Sigmoid colon (tissue), 7 donors: ENCODE data around the gene AP4M1. TPM values are rescaled to one million over a fixed set of nuclear protein-coding genes. Genes with fewer than 3 reads are reported as not detected.

Experiments
- DNase-seq: peaks from one replicate; pipeline ENCODE4 v3.0.0-alpha.2; 2019
- H3K27ac ChIP-seq, 4 donors: fragments of 200-600 bp; sonication (generic); one replicate each; pipeline ENCODE4 v1.5.1; 2016 to 2019; ENCODE audit warnings: mild to moderate bottlenecking in 1 of 4
- H3K27me3 ChIP-seq, 3 donors: fragments of 200-600 bp; sonication (generic); one replicate each; pipeline ENCODE4 v1.5.1; 2019; ENCODE audit warnings: mild to moderate bottlenecking in 1 of 3
- H3K36me3 ChIP-seq, 4 donors: fragments of 200-600 bp; sonication (generic); one replicate each; pipeline ENCODE4 v1.5.1; 2016 to 2019
- H3K4me1 ChIP-seq, 4 donors: fragments of 200-600 bp; sonication (generic); one replicate each; pipeline ENCODE4 v1.5.1; 2017 to 2019
- H3K4me3 ChIP-seq, 4 donors: fragments of 200-600 bp; sonication (generic); one replicate each; pipeline ENCODE4 v1.5.1; 2017 to 2019; ENCODE audit warnings: mild to moderate bottlenecking in 2 of 4, moderate library complexity in 1 of 4
- H3K9me3 ChIP-seq, 4 donors: fragments of 200-600 bp in 3 of 4; sonication (generic) in 3 of 4; one replicate each; pipeline versions ENCODE4 v1.5.1 to v1.6.1; 2013 to 2019
- EP300 ChIP-seq, 4 donors: sonication (generic); formaldehyde crosslinking; IDR thresholded peaks; one replicate each; pipeline ENCODE4 v1.6.1; 2017; ENCODE audit warnings: antibody characterized with exemption in 4 of 4
- POLR2A ChIP-seq, 2 donors: fragments of 450-650 bp; IDR thresholded peaks; one replicate each; pipeline ENCODE4 v1.6.1; 2016; ENCODE audit warnings: antibody characterized with exemption in 2 of 2, mild to moderate bottlenecking in 2 of 2, moderate library complexity in 2 of 2
- POLR2AphosphoS5 ChIP-seq, 4 donors: sonication (generic); formaldehyde crosslinking; IDR thresholded peaks; one replicate each; pipeline ENCODE4 v1.6.1; 2017; ENCODE audit warnings: antibody characterized with exemption in 4 of 4
- WGBS, 2 donors: extraction: QIAGEN DNeasy Blood & Tissue Kit; methylation state at CpG; one replicate each; pipeline ENCODE4 v1.1.7; 2013; 5-methylcytosine and 5-hydroxymethylcytosine counted together
- intact Hi-C: fragments of 100-400 bp; cut with DNase I; formaldehyde crosslinking; loops from one replicate; pipeline ENCODE4 v1.15.1; 2023
- polyA plus RNA-seq, 3 donors: library from polyadenylated mRNA; stranded (reverse); fragments of 200-250 nt; gene quantifications; one replicate each; pipeline ENCODE4 v1.2.3, GENCODE V29; 2013
- total RNA-seq, 4 donors: library from RNA; depleted of rRNA; stranded (reverse); fragments of >200 nt; gene quantifications; one replicate each; pipeline ENCODE4 v1.1.0, GENCODE V29; 2016
- TF ChIP-seq, protein P1 (sequence below), 4 experiments: fragments of 450-650 bp in 3 of 4; fragments of 200-600 bp in 1 of 4; IDR thresholded peaks; one replicate each; pipeline ENCODE4 v1.5.1; 2016 to 2019; ENCODE audit warnings: antibody characterized with exemption in 4 of 4, mild to moderate bottlenecking in 3 of 4, moderate library complexity in 2 of 4
- donor health status: healthy with polysubstance abuse.
- donor health status: Bipolar disorder and iron deficiency.
- donor health status: healthy.

The AP4M1 gene
- total and polyA plus RNA-seq, 7 donors = 14.6 to 26.6 (median 18.1) TPM

DNA sequence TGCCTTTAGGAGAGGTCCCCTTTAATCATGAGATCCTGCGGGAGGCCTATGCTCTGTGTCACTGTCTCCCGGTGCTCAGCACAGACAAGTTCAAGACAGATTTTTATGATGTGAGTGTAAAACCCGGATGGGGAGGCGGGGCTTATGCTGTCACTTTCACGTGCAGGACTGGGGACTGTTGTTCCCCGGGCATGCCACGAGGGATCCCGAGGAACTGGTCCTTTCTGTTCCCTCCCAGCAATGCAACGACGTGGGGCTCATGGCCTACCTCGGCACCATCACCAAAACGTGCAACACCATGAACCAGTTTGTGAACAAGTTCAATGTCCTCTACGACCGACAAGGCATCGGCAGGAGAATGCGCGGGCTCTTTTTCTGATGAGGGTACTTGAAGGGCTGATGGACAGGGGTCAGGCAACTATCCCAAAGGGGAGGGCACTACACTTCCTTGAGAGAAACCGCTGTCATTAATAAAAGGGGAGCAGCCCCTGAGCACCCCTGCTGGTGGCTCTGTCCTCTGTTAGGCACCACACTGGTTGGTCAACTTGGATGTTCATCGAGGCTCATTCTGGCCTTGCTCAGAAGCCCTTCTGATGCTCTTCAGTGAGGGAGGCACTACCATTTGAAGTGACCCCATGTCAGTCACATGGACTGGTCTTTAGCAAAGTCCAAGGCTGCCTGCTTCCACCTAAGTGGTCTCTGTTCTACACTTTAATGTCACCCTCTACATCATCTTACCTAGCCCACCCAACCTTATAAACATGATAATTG lies 9.8 kb upstream of the AP4M1 start:
- WGBS, 2 donors = 49 to 69% methylated on average over 19 of the region's 19 CpGs
- Histone ChIP-seq H3K4me3 (no peak overlapping the region), H3K27ac (no peak overlapping the region), H3K36me3 (peaks cover 52 to 67% (median 59%) of the 10 kb centered on the region in 4 donors), H3K27me3 (no peaks in the 10 kb centered on the region), H3K9me3 (no peaks in the 10 kb centered on the region), H3K4me1 (peaks cover 0 to 43% (median 39%) of the 10 kb centered on the region in 4 donors)
- no peak for DNase-seq
- no peak for TF ChIP-seq POLR2A (IDR thresholded peaks at IDR 0.05)
- TF ChIP-seq POLR2AphosphoS5 (IDR thresholded peaks at IDR 0.05) = no peak
- TF ChIP-seq, protein P1, sequence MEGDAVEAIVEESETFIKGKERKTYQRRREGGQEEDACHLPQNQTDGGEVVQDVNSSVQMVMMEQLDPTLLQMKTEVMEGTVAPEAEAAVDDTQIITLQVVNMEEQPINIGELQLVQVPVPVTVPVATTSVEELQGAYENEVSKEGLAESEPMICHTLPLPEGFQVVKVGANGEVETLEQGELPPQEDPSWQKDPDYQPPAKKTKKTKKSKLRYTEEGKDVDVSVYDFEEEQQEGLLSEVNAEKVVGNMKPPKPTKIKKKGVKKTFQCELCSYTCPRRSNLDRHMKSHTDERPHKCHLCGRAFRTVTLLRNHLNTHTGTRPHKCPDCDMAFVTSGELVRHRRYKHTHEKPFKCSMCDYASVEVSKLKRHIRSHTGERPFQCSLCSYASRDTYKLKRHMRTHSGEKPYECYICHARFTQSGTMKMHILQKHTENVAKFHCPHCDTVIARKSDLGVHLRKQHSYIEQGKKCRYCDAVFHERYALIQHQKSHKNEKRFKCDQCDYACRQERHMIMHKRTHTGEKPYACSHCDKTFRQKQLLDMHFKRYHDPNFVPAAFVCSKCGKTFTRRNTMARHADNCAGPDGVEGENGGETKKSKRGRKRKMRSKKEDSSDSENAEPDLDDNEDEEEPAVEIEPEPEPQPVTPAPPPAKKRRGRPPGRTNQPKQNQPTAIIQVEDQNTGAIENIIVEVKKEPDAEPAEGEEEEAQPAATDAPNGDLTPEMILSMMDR (IDR thresholded peaks at IDR 0.05) = no peak
- no peak for TF ChIP-seq EP300 (IDR thresholded peaks at IDR 0.05)
- intact Hi-C loops = no loop called here

DNA sequence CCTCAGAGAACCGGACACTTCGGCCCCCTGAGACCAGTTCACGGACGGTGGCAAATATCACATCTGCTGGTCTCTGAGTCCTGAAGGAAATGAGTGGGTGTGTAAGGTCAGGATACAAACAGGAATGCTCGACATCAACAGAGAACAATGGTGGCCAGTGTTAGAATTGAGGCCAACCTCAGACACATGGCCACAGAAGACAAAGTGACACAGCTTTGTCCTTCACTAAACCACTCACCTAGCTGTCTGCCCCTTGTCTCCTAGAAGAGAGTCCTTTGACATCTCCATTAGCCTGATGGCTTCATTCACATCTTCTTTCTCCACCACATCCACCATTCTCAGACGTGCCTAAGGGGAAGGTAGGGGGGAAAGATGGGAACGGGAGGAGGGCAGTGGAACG lies 8.4 kb upstream of the AP4M1 start:
- Histone ChIP-seq H3K27ac (peak overlapping the region in 3 of 4 donors; percentile 23 to 57 (median 26)), H3K9me3 (no peaks in the 10 kb centered on the region), H3K4me1 (peaks cover 0 to 32% (median 28%) of the 10 kb centered on the region in 4 donors), H3K4me3 (no peak overlapping the region), H3K27me3 (no peaks in the 10 kb centered on the region), H3K36me3 (peaks cover 63 to 82% (median 73%) of the 10 kb centered on the region in 4 donors)
- 62 to 72% methylated on average over 8 of the region's 8 CpGs for WGBS, 2 donors
- TF ChIP-seq POLR2A (IDR thresholded peaks at IDR 0.05) (no peak), POLR2AphosphoS5 (IDR thresholded peaks at IDR 0.05) (no peak), EP300 (IDR thresholded peaks at IDR 0.05) (no peak)
- TF ChIP-seq, protein P1 (IDR thresholded peaks at IDR 0.05) = no peak
- DNase-seq = no peak
- intact Hi-C loops = no loop called here

DNA sequence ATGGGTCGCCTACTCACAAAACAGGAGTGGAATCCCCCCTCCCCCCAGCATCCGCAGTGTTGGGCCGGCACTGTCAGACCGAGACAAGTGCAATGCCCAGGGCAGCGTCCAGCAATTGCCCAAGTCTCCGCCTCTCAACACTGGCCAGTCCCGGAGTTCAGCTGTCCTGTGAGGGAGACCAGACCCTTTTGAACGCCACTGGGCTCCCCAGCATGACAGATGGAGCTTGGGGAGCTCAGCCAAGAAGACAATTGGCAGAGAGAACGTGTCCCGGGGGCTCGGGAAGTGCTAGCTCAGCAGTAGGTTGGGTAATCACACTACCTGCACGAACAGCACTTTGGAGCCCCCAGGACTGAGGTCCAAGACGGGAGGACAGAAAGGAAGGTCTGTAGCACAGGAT lies 7.9 kb upstream of the AP4M1 start:
- peak; percentile 71 for DNase-seq
- intact Hi-C loops = no loop called here
- Histone ChIP-seq H3K4me1 (peaks cover 0 to 28% (median 26%) of the 10 kb centered on the region in 4 donors), H3K27ac (peak overlapping the region in 3 of 4 donors; percentile 23 to 57 (median 26)), H3K9me3 (no peaks in the 10 kb centered on the region), H3K4me3 (no peak overlapping the region), H3K36me3 (peaks cover 67 to 86% (median 78%) of the 10 kb centered on the region in 4 donors), H3K27me3 (no peaks in the 10 kb centered on the region)
- TF ChIP-seq, protein P1 (IDR thresholded peaks at IDR 0.05) = no peak
- TF ChIP-seq POLR2AphosphoS5 (IDR thresholded peaks at IDR 0.05) = peak in 2 of 4 donors; percentile 27 to 37
- 70 to 77% methylated on average over 13 of the region's 13 CpGs for WGBS, 2 donors

DNA sequence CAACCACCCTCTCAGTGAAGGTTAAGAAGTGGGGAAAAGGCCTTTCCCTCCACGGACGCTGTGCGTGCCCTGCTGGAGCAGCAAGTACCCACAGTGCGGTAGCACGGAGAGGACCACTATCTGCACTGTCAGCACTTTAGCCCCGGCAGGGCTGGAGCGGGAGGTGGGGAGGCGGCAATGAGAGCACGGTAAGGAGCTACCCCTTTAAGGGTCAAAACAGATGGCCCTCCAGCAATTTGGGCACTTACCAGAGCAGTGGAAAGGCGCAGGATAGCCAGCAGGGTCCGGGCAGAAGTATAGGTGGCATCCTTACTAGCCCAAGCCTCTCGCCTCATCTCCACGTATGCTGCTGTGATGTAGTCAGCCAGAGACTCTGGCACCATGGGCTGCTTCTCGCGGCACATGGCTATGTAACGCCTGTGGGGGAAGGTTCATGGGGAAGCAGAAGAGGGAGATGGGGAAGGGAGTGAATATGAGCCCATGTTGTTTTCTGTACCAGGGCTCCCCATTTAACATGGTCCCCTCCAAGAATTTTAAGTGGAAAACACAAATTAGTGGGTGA lies 7.4 kb upstream of the AP4M1 start:
- no peak overlapping the region for H3K4me3 ChIP-seq
- H3K27me3 ChIP-seq = no peaks in the 10 kb centered on the region
- H3K27ac ChIP-seq = peak overlapping the region in 3 of 4 donors; percentile 23 to 57 (median 26)
- H3K9me3 ChIP-seq = no peaks in the 10 kb centered on the region
- peaks cover 72 to 92% (median 83%) of the 10 kb centered on the region in 4 donors for H3K36me3 ChIP-seq
- WGBS, 2 donors = 88 to 89% methylated on average over 16 of the region's 16 CpGs
- H3K4me1 ChIP-seq = peaks cover 0 to 31% (median 28%) of the 10 kb centered on the region in 4 donors
- intact Hi-C loops = no loop called here
- no peak for TF ChIP-seq POLR2A (IDR thresholded peaks at IDR 0.05)
- TF ChIP-seq EP300 (IDR thresholded peaks at IDR 0.05) = no peak
- TF ChIP-seq, protein P1 (IDR thresholded peaks at IDR 0.05) = no peak
- TF ChIP-seq POLR2AphosphoS5 (IDR thresholded peaks at IDR 0.05) = no peak
- no peak for DNase-seq
